ENCODE measurements around the gene ADAM17. TPM values are rescaled to one million over a fixed set of nuclear protein-coding genes. Genes with fewer than 3 reads are reported as not detected.

Gene ADAM17
- total RNA-seq, 2 experiments from 2014 or later, result 14.2 to 15.9 TPM

GRCh38 chr2:9533663-9534062, 22.0 kb downstream of the ADAM17 start:
- H3K9me3 Mint-ChIP-seq, result no peaks in the 10 kb centered on the region
- POLR2A ChIA-PET, result interaction anchor here (0.9 to 1.0 kb wide), 2 partner anchors 9 to 22 kb away, joined by 3 read pairs; partner anchors contain the start of gene ADAM17
- H3K36me3 Mint-ChIP-seq (ENCODE audit: low read depth), result peaks cover 20% of the 10 kb centered on the region
- CTCF ChIA-PET, result interaction anchor here (0.7 to 1.3 kb wide), 2 partner anchors 16 to 60 kb away, joined by 3 read pairs; no protein-coding TSS in a partner anchor
- intact Hi-C loops (cut with micrococcal nuclease), result no loop called here
- ATAC-seq (no peak), DNase-seq (no peak)
- H3K4me3 Mint-ChIP-seq, result no peak overlapping the region
- no peak for TF ChIP-seq CTCF (IDR thresholded peaks at IDR 0.05)
- H3K27ac Mint-ChIP-seq, result no peak overlapping the region
- H3K27me3 Mint-ChIP-seq, result no peaks in the 10 kb centered on the region
- peaks cover 21% of the 10 kb centered on the region for H3K4me1 Mint-ChIP-seq (ENCODE audit: low read depth)

GRCh38 chr2:9532421-9532820, 23.2 kb downstream of the ADAM17 start:
- DNase-seq, result no peak
- Mint-ChIP-seq H3K27me3 (no peaks in the 10 kb centered on the region), H3K4me3 (no peak overlapping the region), H3K27ac (no peak overlapping the region), H3K4me1 (ENCODE audit: low read depth) (peaks cover 15% of the 10 kb centered on the region), H3K36me3 (ENCODE audit: low read depth) (peaks cover 27% of the 10 kb centered on the region), H3K9me3 (no peaks in the 10 kb centered on the region)
- POLR2A ChIA-PET, result interaction anchor here (0.6 kb wide), 2 partner anchors 120 to 828 kb away, joined by 3 read pairs; no protein-coding TSS in a partner anchor
- no peak for TF ChIP-seq CTCF (IDR thresholded peaks at IDR 0.05)
- no peak for ATAC-seq
- intact Hi-C loops (cut with micrococcal nuclease), result no loop called here
- CTCF ChIA-PET, result no interaction called here

GRCh38 chr2:9527995-9528787, 27.4 kb downstream of the ADAM17 start:
- DNase-seq (no peak), ATAC-seq (no peak)
- POLR2A ChIA-PET, result no interaction called here
- CTCF ChIA-PET, result no interaction called here
- H3K4me3 Mint-ChIP-seq, result no peak overlapping the region
- no peak for TF ChIP-seq CTCF (IDR thresholded peaks at IDR 0.05)
- no peaks in the 10 kb centered on the region for H3K4me1 Mint-ChIP-seq (ENCODE audit: low read depth)
- H3K36me3 Mint-ChIP-seq (ENCODE audit: low read depth), result peaks cover 32% of the 10 kb centered on the region
- H3K9me3 Mint-ChIP-seq, result no peaks in the 10 kb centered on the region
- H3K27me3 Mint-ChIP-seq, result no peaks in the 10 kb centered on the region
- no peak overlapping the region for H3K27ac Mint-ChIP-seq
- intact Hi-C loops (cut with micrococcal nuclease), result no loop called here

GRCh38 chr2:9525266-9525665, 30.4 kb downstream of the ADAM17 start:
- Mint-ChIP-seq H3K27ac (no peak overlapping the region), H3K4me1 (ENCODE audit: low read depth) (no peaks in the 10 kb centered on the region), H3K27me3 (no peaks in the 10 kb centered on the region), H3K36me3 (ENCODE audit: low read depth) (peaks cover 43% of the 10 kb centered on the region), H3K9me3 (no peaks in the 10 kb centered on the region), H3K4me3 (no peak overlapping the region)
- intact Hi-C loops (cut with micrococcal nuclease), result no loop called here
- DNase-seq (no peak), ATAC-seq (no peak)
- no peak for TF ChIP-seq CTCF (IDR thresholded peaks at IDR 0.05)
- ChIA-PET POLR2A (no interaction called here), CTCF (interaction anchor here (1.4 kb wide), 1 partner anchor 11 kb away, joined by 4 read pairs; no protein-coding TSS in a partner anchor)

GRCh38 chr2:9524291-9524690, 31.3 kb downstream of the ADAM17 start:
- H3K9me3 Mint-ChIP-seq, result no peaks in the 10 kb centered on the region
- CTCF ChIA-PET, result interaction anchor here (1.4 kb wide), 1 partner anchor 12 kb away, joined by 4 read pairs; no protein-coding TSS in a partner anchor
- TF ChIP-seq CTCF (IDR thresholded peaks at IDR 0.05), result no peak
- POLR2A ChIA-PET, result no interaction called here
- no peaks in the 10 kb centered on the region for H3K27me3 Mint-ChIP-seq
- H3K4me3 Mint-ChIP-seq, result no peak overlapping the region
- ATAC-seq, result no peak
- no peak for DNase-seq
- no peaks in the 10 kb centered on the region for H3K4me1 Mint-ChIP-seq (ENCODE audit: low read depth)
- peaks cover 46% of the 10 kb centered on the region for H3K36me3 Mint-ChIP-seq (ENCODE audit: low read depth)
- H3K27ac Mint-ChIP-seq, result no peak overlapping the region
- intact Hi-C loops (cut with micrococcal nuclease), result no loop called here

Measured in activated CD8-positive, alpha-beta T cell treated with anti-CD3 and anti-CD28 coated beads for 36 hours (primary cell).